Measurements from ENCODE around the gene VPS13A.

- TF ChIP-seq, protein P1, sequence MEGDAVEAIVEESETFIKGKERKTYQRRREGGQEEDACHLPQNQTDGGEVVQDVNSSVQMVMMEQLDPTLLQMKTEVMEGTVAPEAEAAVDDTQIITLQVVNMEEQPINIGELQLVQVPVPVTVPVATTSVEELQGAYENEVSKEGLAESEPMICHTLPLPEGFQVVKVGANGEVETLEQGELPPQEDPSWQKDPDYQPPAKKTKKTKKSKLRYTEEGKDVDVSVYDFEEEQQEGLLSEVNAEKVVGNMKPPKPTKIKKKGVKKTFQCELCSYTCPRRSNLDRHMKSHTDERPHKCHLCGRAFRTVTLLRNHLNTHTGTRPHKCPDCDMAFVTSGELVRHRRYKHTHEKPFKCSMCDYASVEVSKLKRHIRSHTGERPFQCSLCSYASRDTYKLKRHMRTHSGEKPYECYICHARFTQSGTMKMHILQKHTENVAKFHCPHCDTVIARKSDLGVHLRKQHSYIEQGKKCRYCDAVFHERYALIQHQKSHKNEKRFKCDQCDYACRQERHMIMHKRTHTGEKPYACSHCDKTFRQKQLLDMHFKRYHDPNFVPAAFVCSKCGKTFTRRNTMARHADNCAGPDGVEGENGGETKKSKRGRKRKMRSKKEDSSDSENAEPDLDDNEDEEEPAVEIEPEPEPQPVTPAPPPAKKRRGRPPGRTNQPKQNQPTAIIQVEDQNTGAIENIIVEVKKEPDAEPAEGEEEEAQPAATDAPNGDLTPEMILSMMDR (IDR thresholded peaks at IDR 0.05; ENCODE audit: poor library complexity), result no peak
- TF ChIP-seq EZH2 (IDR thresholded peaks at IDR 0.05; ENCODE audit: borderline replicate concordance), result no peak
Observed at GRCh38 chr9:77316058-77316457, 138.7 kb downstream of the VPS13A start.
